Stimulated activated CD4-positive, alpha-beta T cell treated with anti-CD3 and anti-CD28 coated beads, Interleukin-1b, Interleukin-23, amount 100 ng/mL, for 4 hours (primary cell): Measurements from ENCODE around the gene CAMTA1.

ENCODE experiments used
- DNase-seq, 2 donors: peaks; one replicate each; pipeline ENCODE4 v3.0.0-alpha.2; 2020; ENCODE audit warnings: low read depth in 2 of 2

Gene CAMTA1

DNA sequence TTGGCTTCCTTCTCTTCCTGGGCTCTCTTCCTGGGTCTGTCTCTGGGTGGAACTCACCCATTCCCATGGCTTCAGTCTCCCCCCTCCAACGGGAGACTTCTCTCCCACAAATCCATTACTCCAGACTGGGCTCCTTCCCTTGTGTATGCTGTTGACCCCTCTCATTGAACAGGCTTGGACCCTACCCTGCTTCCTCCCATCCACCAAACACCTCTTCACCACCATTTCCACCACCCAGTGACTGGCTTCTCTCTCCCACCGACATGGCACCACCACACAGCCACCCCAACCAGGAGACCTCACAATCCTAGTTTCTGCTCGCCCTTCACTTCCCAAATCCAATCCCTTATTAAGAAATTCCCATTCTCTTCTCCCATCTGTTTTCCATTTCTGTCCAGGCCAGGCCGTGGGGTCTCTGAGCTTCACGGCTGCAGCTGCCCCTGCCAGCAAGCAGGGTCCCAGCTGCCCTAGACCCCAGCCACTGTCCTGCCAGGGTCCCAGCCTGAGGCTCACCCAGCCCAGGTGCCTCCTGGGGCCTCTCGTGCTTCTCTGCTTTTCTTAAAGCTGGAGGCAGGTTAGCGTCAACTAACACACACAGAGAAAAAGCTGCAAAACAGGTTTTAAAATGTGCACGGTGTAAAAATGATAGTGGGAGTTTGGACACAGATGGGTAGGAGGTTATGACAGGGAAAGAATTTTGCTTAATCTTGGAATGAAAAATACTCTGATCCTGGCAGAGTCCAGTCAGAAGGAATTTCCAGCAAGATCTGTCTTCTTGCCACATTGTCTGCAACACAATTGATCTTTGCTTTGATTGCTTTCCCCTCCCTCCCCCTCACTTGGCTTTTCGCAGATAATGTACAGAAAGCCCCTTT lies 602.0 kb downstream of the CAMTA1 start:
- no peak for DNase-seq

DNA sequence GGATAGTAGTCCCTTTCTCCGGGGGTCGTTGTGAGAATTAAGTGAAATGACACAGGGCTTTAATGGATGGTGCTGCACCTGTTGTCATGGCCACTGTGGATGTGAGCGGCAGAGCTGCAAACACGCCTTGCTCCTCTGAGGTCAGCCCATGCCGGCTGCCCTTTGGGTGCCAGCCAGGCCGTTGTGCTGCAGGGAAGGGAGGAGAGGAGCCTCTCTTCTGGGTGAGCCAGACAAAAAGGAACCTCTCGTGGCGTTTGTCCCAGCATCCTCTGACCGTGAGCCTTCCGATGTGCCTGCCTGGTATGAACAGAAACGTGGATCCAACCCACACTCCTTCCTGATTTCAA lies 602.9 kb downstream of the CAMTA1 start:
- no peak for DNase-seq

DNA sequence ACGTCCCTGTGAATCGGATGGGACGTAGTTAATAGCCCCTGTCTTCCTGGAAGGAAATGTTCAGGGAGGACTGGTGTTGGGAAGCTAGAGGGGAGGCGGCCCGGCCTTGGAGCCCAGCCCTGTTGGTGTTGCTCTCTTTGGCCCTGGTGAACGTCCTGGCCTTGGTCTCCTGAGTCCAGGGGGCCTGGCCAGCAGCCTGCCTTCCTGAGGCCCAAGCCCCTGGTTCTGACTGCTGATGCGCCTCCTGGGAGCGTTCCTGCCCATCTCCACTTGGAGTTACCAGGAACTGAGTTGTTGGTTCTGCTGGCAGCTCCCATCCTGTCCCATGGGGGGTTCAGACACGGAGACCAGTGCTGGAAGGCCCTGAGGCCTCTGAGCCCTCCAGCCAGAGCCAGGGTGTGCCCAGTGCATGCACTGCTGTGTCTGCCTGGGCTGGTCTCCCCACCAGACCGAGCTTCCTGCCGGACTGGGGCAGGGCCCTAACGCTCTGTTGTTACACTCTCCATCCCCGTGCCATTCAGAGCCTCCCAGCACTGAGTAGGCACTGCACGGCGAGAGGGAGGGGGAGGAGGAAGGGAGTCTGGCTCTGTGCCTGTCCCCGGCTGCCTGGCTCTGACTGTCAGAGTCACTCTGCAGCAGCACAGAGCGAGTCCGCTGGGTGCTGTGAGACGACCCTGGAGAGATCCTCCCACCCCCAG lies 603.4 kb downstream of the CAMTA1 start:
- no peak for DNase-seq

- no peak for DNase-seq
These were observed 604.1 kb downstream of the CAMTA1 start for GRCh38 chr1:7389201-7389905.

- no peak for DNase-seq
These were observed 604.8 kb downstream of the CAMTA1 start for GRCh38 chr1:7389906-7390603.

DNA sequence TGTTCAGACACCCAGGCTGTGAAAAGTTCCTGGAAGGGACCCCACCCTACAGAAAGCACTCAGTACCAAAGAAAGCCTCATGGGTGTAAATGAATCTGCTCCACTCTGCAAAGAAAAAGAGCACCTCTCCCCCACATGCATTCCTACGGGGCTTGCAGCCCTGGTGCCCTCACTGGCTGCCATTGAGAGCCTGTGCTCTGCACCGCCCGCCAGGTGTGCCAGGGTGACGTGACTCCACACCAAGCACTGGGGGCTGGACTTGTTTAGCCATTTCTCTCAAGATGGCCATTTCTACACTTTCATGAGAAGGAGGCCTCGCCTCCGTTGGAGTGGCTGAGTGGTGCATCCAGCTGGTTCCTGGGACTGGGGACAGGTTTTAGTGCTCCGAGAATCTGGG lies 605.3 kb downstream of the CAMTA1 start:
- DNase-seq: no peak

DNA sequence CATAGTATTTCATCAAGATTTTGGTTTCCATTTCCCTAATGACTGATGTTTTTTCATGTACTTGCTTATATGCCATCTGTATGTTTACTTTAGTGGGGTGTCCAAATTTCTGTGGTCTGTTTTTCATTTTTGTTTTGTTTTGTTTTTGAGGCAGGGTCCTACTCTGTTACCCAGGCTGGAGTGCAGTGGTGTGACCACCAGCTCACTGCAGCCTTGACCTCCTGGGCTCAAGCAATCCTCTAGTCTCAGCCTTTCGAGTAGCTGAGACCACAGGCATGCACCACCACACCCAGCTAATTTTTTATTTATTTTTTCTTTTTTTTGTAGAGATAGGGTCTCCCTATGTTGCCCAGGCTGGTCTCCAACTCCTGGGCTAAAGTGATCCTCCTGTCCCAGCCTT lies 607.9 kb downstream of the CAMTA1 start:
- DNase-seq: no peak

- no peak for DNase-seq
These were observed 610.0 kb downstream of the CAMTA1 start for GRCh38 chr1:7395251-7395650.

DNA sequence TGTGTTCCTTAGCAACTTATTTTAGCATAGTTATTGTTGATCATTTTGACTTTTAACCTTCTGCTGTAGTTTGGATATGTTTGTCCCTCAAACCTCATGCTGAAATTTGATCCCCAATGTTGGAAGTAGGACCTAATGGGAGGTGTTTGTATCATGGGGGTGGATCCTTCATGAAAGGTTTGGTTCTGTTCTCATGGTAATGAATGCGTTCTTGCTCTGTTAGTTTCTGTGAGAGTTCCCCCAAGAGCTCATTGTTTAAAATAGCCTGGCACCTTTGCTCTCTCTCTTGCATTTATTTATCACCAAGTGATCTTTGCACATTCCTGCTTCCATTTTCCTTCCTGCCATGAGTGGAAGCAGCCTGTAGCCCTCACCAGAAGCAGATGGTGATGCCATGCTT lies 613.7 kb downstream of the CAMTA1 start:
- no peak for DNase-seq

- DNase-seq: no peak
These were observed 614.4 kb downstream of the CAMTA1 start for GRCh38 chr1:7399514-7400125.

GRCh38 chr1:7400566-7400965 lies 615.3 kb downstream of the CAMTA1 start:
- no peak for DNase-seq

DNA sequence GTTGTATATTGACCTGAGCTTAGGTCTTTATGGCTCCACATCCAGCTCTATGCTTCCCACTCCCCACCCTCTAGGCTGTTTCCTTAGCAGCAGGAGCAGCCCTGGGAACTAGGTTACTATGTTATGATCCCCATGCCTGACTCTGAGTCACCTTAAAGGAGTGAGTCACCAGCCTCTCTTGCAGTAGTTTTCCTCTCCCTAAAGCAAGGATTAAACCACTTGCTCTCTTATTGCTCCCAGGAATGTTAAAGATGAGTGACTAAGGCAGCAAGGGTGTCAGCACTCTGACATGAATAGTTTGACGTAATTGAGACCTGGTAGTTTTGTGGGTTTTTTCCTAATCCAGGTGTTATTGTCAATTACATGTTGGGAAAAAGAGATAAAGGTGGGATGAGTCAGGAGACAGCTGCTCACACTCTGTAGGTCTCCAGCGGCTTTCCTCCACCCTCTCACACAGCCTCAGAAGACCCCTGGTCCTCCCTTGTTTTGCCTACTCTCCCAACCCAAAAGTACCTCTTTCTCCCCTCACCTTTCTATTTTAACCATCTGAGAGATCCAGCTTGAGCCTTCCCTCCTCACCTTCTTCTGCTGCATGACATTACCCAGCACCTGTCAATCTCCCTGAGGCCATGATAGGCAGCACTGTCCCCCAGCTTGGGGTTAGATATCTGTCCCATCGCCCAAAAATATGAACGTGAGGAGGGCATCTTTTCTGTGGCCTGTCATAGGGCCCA lies 616.7 kb downstream of the CAMTA1 start:
- DNase-seq: no peak

GRCh38 chr1:7402548-7402850 lies 617.2 kb downstream of the CAMTA1 start:
- DNase-seq: no peak

DNA sequence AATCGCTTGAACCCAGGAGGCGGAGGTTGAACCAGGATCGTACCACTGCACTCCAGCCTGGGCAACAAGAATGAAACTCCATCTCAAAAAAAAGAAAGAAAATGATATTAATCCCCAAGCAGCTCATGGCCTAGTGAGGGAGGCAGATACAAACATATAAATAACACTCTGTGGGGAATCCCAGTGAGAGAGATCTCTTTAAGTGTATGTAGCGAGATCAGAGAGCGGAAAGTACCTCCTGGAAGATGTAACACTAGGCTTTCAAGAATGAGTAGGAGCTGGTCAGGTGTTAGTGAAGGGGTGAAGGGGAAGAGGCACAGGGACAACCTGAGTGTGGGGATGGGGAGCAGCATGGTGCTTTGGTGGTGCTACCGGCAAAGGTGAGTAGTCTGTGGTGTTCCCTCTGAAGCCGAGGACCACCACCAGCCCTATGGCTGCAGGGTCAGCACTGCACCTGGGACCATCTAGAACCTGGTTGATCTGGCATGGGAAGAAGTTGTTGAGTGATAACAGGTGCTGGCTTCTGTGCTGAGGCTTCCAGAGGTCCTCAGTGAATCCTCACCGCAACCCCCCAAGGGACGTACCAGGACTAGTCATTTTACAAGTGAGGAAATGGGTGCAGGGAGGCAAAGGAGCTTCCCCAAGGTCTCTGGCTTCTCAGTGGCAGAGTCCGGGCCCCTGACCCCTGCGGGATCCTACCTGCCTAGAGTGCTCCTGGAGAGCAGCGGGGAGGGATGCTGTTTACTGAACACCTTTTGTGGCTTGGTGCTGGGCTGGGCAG lies 618.2 kb downstream of the CAMTA1 start:
- no peak for DNase-seq

GRCh38 chr1:7404046-7404742 lies 618.9 kb downstream of the CAMTA1 start:
- no peak for DNase-seq

GRCh38 chr1:7405844-7406500 lies 620.7 kb downstream of the CAMTA1 start:
- no peak for DNase-seq

- DNase-seq: no peak
These were observed 621.6 kb downstream of the CAMTA1 start for GRCh38 chr1:7406641-7407543.

DNA sequence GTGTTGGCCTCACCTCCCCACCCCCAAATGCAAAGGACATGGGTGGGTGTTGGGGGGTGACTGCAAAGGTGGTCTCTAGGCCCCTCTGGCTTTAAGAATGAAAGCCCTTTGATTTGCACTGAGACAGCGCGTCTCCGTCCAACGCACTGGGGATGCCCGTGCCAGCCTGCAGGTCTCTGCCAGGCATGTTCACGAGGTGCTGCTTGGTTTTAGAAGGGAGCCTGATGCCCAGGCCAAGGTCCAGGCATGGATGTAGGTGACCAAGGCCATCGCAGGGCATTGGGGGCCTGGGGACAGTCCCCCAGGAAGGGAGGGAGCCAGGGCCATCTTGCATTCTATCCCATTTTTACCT lies 622.3 kb downstream of the CAMTA1 start:
- no peak for DNase-seq
